Measurements from ENCODE around the gene CALD1. TPM values are rescaled to one million over a fixed set of nuclear protein-coding genes. Genes with fewer than 3 reads are reported as not detected.

The CALD1 gene
- total and polyA plus RNA-seq, 4 donors, result 48.0 to 226 (median 95.2) TPM

DNA sequence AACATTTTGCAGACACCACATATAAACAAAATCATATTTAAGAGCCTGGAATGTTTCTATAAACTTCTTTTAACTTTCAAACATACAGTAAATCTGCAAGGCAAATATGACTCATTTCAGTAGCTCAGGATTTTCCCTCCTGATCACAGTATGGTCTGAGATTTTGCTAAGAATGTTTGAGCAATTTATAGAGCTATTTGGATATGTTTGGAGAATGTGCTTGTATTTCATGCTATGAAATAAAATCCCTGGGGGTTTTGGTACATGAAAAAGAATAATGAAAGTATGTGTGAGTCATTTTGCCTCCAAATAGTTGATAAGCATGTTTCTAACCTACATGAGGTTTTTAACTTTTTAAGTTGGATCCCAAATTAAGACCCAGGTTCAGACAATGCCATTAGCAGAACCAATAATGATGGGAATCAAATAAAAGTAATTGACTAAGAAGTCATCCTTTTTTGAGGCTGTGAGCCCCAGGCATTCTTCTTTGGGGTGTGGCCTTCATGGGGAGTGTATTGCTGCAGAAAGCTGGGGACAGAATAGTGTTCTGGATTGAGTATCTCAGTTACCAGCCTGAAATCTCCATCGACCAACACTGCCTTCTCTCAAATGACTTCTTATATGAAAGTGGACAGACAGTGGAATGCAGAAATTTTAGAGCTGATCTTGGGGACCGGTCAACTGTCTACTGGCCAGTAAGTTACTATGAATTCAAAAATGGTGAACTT lies 140.8 kb downstream of the CALD1 start:
- WGBS, result 92% methylated on average over 2 of the region's 2 CpGs
- DNase-seq (ENCODE audit: low spot score), result no peak
- no peak overlapping the region for H3K27ac ChIP-seq (ENCODE audit: low read depth in 1 of 2, low read length in 2 of 2)
- peaks cover 0 to 8% (median 4%) of the 10 kb centered on the region in 4 donors for H3K4me1 ChIP-seq (ENCODE audit: control insufficient read depth in 4 of 4, insufficient read depth in 4 of 4, low read length in 3 of 4)
- TF ChIP-seq RAD21 (IDR thresholded peaks at IDR 0.05) (no peak), YY1 (IDR thresholded peaks at IDR 0.05) (no peak), EGR1 (IDR thresholded peaks at IDR 0.05; ENCODE audit: low read depth in 2 of 2) (no peak), TAF1 (conservative IDR thresholded peaks at IDR 0.05) (no peak), SP1 (IDR thresholded peaks at IDR 0.05) (no peak), HNF4G (IDR thresholded peaks at IDR 0.05) (no peak), NR2F2 (IDR thresholded peaks at IDR 0.05) (no peak), FOXA1 (IDR thresholded peaks at IDR 0.05) (no peak), JUND (IDR thresholded peaks at IDR 0.05) (no peak), FOXA2 (IDR thresholded peaks at IDR 0.05) (no peak), GABPA (IDR thresholded peaks at IDR 0.05 in 1 of 2, conservative IDR thresholded peaks at IDR 0.05 in 1 of 2) (no peak), HNF4A (conservative IDR thresholded peaks at IDR 0.05) (no peak)
- TF ChIP-seq, protein P1, sequence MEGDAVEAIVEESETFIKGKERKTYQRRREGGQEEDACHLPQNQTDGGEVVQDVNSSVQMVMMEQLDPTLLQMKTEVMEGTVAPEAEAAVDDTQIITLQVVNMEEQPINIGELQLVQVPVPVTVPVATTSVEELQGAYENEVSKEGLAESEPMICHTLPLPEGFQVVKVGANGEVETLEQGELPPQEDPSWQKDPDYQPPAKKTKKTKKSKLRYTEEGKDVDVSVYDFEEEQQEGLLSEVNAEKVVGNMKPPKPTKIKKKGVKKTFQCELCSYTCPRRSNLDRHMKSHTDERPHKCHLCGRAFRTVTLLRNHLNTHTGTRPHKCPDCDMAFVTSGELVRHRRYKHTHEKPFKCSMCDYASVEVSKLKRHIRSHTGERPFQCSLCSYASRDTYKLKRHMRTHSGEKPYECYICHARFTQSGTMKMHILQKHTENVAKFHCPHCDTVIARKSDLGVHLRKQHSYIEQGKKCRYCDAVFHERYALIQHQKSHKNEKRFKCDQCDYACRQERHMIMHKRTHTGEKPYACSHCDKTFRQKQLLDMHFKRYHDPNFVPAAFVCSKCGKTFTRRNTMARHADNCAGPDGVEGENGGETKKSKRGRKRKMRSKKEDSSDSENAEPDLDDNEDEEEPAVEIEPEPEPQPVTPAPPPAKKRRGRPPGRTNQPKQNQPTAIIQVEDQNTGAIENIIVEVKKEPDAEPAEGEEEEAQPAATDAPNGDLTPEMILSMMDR (IDR thresholded peaks at IDR 0.05; ENCODE audit: low read depth, low read length, missing input control), result no peak
- TF ChIP-seq, protein P2, sequence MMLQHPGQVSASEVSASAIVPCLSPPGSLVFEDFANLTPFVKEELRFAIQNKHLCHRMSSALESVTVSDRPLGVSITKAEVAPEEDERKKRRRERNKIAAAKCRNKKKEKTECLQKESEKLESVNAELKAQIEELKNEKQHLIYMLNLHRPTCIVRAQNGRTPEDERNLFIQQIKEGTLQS (IDR thresholded peaks at IDR 0.05), result no peak
- TF ChIP-seq, protein P3, sequence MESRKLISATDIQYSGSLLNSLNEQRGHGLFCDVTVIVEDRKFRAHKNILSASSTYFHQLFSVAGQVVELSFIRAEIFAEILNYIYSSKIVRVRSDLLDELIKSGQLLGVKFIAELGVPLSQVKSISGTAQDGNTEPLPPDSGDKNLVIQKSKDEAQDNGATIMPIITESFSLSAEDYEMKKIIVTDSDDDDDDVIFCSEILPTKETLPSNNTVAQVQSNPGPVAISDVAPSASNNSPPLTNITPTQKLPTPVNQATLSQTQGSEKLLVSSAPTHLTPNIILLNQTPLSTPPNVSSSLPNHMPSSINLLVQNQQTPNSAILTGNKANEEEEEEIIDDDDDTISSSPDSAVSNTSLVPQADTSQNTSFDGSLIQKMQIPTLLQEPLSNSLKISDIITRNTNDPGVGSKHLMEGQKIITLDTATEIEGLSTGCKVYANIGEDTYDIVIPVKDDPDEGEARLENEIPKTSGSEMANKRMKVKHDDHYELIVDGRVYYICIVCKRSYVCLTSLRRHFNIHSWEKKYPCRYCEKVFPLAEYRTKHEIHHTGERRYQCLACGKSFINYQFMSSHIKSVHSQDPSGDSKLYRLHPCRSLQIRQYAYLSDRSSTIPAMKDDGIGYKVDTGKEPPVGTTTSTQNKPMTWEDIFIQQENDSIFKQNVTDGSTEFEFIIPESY (IDR thresholded peaks at IDR 0.05), result no peak
- H3K36me3 ChIP-seq (ENCODE audit: control insufficient read depth in 4 of 4, insufficient read depth in 3 of 4, low read depth in 1 of 4, low read length in 3 of 4), result peaks cover 0 to 6% (median under 1%) of the 10 kb centered on the region in 4 donors
- no peak overlapping the region for H3K9ac ChIP-seq (ENCODE audit: low read depth in 1 of 2, low read length in 2 of 2)
- no peaks in the 10 kb centered on the region for H3K9me3 ChIP-seq (ENCODE audit: control insufficient read depth in 4 of 4, low read length in 3 of 4)
- no peak overlapping the region for H3K4me3 ChIP-seq (ENCODE audit: low read depth in 1 of 3, low read length in 3 of 3)
- H3K27me3 ChIP-seq (ENCODE audit: control insufficient read depth in 4 of 4, insufficient read depth in 4 of 4, low read length in 3 of 4), result no peaks in the 10 kb centered on the region

DNA sequence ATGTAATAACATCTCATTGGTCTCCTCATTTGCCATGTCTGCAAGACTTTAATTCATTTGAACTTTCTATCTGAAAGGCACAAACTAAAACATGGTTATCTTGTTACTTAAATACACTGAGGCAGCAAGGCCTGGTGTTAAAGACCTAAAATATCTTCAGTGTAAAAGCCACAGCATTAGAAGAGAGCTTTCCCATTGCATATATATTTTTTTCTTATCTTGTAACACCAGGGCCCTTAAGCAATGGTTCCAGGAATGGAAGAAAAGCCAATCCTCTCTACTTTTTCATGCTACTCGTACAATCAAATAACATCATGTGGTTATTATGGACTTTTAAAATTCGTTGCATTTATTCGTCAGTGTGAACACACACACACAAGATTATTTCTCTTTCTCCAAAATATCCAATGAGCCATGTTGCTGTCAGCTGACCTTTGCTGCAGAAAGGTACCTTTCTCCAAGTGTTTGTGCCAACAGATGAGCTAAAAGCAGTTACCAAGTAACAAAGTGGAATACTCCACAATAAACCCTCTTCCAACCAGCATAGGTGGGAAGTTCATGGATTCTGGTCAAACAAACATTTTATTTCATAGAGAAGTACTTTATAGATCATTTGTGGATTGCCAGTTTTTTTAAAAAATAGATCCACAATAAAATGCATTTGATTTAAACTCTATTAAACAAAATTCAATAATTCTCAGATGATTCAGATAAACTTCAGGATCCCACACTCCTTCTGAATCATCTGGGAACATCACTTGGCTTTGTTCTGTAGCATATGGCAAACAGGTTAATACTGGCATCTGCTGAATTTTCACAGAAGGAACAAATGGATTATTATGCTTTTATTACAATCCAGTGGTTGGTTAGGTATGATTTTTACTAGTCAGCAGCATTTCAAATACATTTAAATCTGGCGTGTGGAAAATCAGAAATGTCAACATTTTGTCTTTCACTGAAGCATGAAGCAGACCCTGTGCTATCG lies 143.6 kb downstream of the CALD1 start:
- H3K4me3 ChIP-seq (ENCODE audit: low read depth in 1 of 3, low read length in 3 of 3), result no peak overlapping the region
- 93% methylated on average over 5 of the region's 5 CpGs for WGBS
- H3K27me3 ChIP-seq (ENCODE audit: control insufficient read depth in 4 of 4, insufficient read depth in 4 of 4, low read length in 3 of 4), result no peaks in the 10 kb centered on the region
- peaks cover 0 to 7% (median 3%) of the 10 kb centered on the region in 4 donors for H3K36me3 ChIP-seq (ENCODE audit: control insufficient read depth in 4 of 4, insufficient read depth in 3 of 4, low read depth in 1 of 4, low read length in 3 of 4)
- no peak overlapping the region for H3K9ac ChIP-seq (ENCODE audit: low read depth in 1 of 2, low read length in 2 of 2)
- no peak overlapping the region for H3K27ac ChIP-seq (ENCODE audit: low read depth in 1 of 2, low read length in 2 of 2)
- DNase-seq (ENCODE audit: low spot score), result no peak
- H3K9me3 ChIP-seq (ENCODE audit: control insufficient read depth in 4 of 4, low read length in 3 of 4), result no peaks in the 10 kb centered on the region
- peaks cover 0 to 5% (median 2%) of the 10 kb centered on the region in 4 donors for H3K4me1 ChIP-seq (ENCODE audit: control insufficient read depth in 4 of 4, insufficient read depth in 4 of 4, low read length in 3 of 4)
- TF ChIP-seq, protein P3 (IDR thresholded peaks at IDR 0.05), result no peak
- TF ChIP-seq HNF4G (IDR thresholded peaks at IDR 0.05) (no peak), TAF1 (conservative IDR thresholded peaks at IDR 0.05) (no peak), FOXA2 (IDR thresholded peaks at IDR 0.05) (no peak), RAD21 (IDR thresholded peaks at IDR 0.05) (no peak), NR2F2 (IDR thresholded peaks at IDR 0.05) (no peak), JUND (IDR thresholded peaks at IDR 0.05) (no peak), SP1 (IDR thresholded peaks at IDR 0.05) (no peak), GABPA (IDR thresholded peaks at IDR 0.05 in 1 of 2, conservative IDR thresholded peaks at IDR 0.05 in 1 of 2) (no peak), FOXA1 (IDR thresholded peaks at IDR 0.05) (no peak), YY1 (IDR thresholded peaks at IDR 0.05) (no peak), EGR1 (IDR thresholded peaks at IDR 0.05; ENCODE audit: low read depth in 2 of 2) (no peak), HNF4A (conservative IDR thresholded peaks at IDR 0.05) (no peak)
- TF ChIP-seq, protein P2 (IDR thresholded peaks at IDR 0.05), result no peak
- TF ChIP-seq, protein P4, sequence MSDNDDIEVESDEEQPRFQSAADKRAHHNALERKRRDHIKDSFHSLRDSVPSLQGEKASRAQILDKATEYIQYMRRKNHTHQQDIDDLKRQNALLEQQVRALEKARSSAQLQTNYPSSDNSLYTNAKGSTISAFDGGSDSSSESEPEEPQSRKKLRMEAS (IDR thresholded peaks at IDR 0.05), result no peak
- TF ChIP-seq, protein P5, sequence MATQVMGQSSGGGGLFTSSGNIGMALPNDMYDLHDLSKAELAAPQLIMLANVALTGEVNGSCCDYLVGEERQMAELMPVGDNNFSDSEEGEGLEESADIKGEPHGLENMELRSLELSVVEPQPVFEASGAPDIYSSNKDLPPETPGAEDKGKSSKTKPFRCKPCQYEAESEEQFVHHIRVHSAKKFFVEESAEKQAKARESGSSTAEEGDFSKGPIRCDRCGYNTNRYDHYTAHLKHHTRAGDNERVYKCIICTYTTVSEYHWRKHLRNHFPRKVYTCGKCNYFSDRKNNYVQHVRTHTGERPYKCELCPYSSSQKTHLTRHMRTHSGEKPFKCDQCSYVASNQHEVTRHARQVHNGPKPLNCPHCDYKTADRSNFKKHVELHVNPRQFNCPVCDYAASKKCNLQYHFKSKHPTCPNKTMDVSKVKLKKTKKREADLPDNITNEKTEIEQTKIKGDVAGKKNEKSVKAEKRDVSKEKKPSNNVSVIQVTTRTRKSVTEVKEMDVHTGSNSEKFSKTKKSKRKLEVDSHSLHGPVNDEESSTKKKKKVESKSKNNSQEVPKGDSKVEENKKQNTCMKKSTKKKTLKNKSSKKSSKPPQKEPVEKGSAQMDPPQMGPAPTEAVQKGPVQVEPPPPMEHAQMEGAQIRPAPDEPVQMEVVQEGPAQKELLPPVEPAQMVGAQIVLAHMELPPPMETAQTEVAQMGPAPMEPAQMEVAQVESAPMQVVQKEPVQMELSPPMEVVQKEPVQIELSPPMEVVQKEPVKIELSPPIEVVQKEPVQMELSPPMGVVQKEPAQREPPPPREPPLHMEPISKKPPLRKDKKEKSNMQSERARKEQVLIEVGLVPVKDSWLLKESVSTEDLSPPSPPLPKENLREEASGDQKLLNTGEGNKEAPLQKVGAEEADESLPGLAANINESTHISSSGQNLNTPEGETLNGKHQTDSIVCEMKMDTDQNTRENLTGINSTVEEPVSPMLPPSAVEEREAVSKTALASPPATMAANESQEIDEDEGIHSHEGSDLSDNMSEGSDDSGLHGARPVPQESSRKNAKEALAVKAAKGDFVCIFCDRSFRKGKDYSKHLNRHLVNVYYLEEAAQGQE (IDR thresholded peaks at IDR 0.05), result no peak
